Naive thymus-derived CD4-positive, alpha-beta T cell (primary cell): ENCODE measurements around the gene HRG. TPM values are rescaled to one million over a fixed set of nuclear protein-coding genes. Genes with fewer than 3 reads are reported as not detected.
"Not testable (repeated sequence)": the region's sequence is repeated elsewhere in the genome, so short reads cannot be mapped to it uniquely, and the experiment has no call there.

Experiments used
- ATAC-seq: fragments of 150-1000 bp; cut with Tn5 transposase; 2 replicates; pipeline ENCODE4 v1.10.0; 2021; ENCODE audit warnings: mild to moderate bottlenecking, moderate library complexity
- CTCF ChIA-PET: fragments of 350-600 bp; sonication (Branson Sonifier 250); formaldehyde crosslinking; loops from one replicate; lab custom pipeline; 2021; ENCODE audit warnings: antibody characterized with exemption; lab: Charles Lee
- POLR2A ChIA-PET: fragments of 350-600 bp; sonication (Branson Sonifier 250); formaldehyde crosslinking; loops from one replicate; lab custom pipeline; 2021; ENCODE audit warnings: antibody characterized with exemption, inconsistent platforms; lab: Charles Lee
- DNase-seq, 9 donors: peaks; one replicate each; pipeline versions ENCODE4 v3.0.0 to v3.0.0-alpha.2; 2020 to 2022; ENCODE audit warnings: mixed read lengths in 1 of 9
- H3K27ac ChIP-seq: one replicate; pipeline ENCODE4 v1.7.0; 2013; ENCODE audit warnings: mild to moderate bottlenecking, low read depth, low read length, moderate library complexity
- H3K27me3 ChIP-seq, 2 donors: one replicate each; pipeline ENCODE4 v1.7.0; 2013; ENCODE audit warnings: low read length in 2 of 2, mild to moderate bottlenecking in 2 of 2, moderate library complexity in 2 of 2; ENCODE audit not compliant: control insufficient read depth in 2 of 2, insufficient read depth in 2 of 2
- H3K36me3 ChIP-seq, 3 experiments: 1 replicate in 2 of 3; 2 replicates in 1 of 3; pipeline ENCODE4 v1.7.0; 2013; ENCODE audit warnings: low read length in 3 of 3, mild to moderate bottlenecking in 3 of 3, moderate library complexity in 1 of 3; ENCODE audit not compliant: insufficient read depth in 3 of 3, control insufficient read depth in 2 of 3
- H3K4me1 ChIP-seq, 2 donors: one replicate each; pipeline ENCODE4 v1.7.0; 2013; ENCODE audit warnings: low read length in 2 of 2, mild to moderate bottlenecking in 2 of 2, moderate library complexity in 1 of 2; ENCODE audit not compliant: control insufficient read depth in 2 of 2, insufficient read depth in 2 of 2
- H3K4me3 ChIP-seq: 2 replicates; pipeline ENCODE4 v1.7.0; 2013; ENCODE audit warnings: mild to moderate bottlenecking, low read length
- H3K9me3 ChIP-seq, 3 experiments: 1 replicate in 2 of 3; 2 replicates in 1 of 3; pipeline ENCODE4 v1.7.0; 2013; ENCODE audit warnings: low read length in 3 of 3; ENCODE audit not compliant: control insufficient read depth in 2 of 3
- H3K27ac Mint-ChIP-seq, 9 donors: one replicate each; pipeline ENCODE4 v1.8.0; 2020 to 2022; ENCODE audit warnings: mixed read lengths in 9 of 9, mild to moderate bottlenecking in 8 of 9, moderate library complexity in 5 of 9, inconsistent platforms in 2 of 9
- H3K27me3 Mint-ChIP-seq, 5 donors: one replicate each; pipeline ENCODE4 v1.8.0; 2021 to 2022; ENCODE audit warnings: mixed read lengths in 5 of 5, mild to moderate bottlenecking in 1 of 5
- H3K36me3 Mint-ChIP-seq, 5 donors: one replicate each; pipeline ENCODE4 v1.8.0; 2020 to 2022; ENCODE audit warnings: mixed read lengths in 5 of 5, mild to moderate bottlenecking in 3 of 5, inconsistent platforms in 1 of 5
- H3K4me1 Mint-ChIP-seq, 7 donors: one replicate each; pipeline ENCODE4 v1.8.0; 2020 to 2022; ENCODE audit warnings: mixed read lengths in 7 of 7, mild to moderate bottlenecking in 3 of 7, inconsistent platforms in 1 of 7
- H3K4me3 Mint-ChIP-seq, 10 donors: one replicate each; pipeline ENCODE4 v1.8.0; 2020 to 2022; ENCODE audit warnings: mild to moderate bottlenecking in 10 of 10, mixed read lengths in 10 of 10, moderate library complexity in 6 of 10, inconsistent platforms in 2 of 10
- H3K9me3 Mint-ChIP-seq, 11 donors: one replicate each; pipeline ENCODE4 v1.8.0; 2020 to 2022; ENCODE audit warnings: mixed read lengths in 11 of 11, mild to moderate bottlenecking in 4 of 11, inconsistent platforms in 1 of 11, moderate library complexity in 1 of 11
- intact Hi-C, 2 donors: fragments of 100-400 bp; cut with micrococcal nuclease; formaldehyde crosslinking; loops; one replicate each; pipeline ENCODE4 v1.15.1; 2023
- polyA plus RNA-seq, 2 donors: library from polyadenylated mRNA; unstranded; fragments of 300-500 nt; fragmentation: Illumina TruSeq; gene quantifications; one replicate each; pipeline ENCODE4 v1.2.3, GENCODE V29; 2021
- total RNA-seq, 6 experiments: library from RNA in 5 of 6; stranded (reverse) in 5 of 6; gene quantifications; 1 replicate in 5 of 6; 2 replicates in 1 of 6; pipeline ENCODE4 v1.2.3 and lab custom pipeline; 2021 to 2026

Gene HRG
- total and polyA plus RNA-seq, 7 experiments from 2014 or later, result not detected

DNA sequence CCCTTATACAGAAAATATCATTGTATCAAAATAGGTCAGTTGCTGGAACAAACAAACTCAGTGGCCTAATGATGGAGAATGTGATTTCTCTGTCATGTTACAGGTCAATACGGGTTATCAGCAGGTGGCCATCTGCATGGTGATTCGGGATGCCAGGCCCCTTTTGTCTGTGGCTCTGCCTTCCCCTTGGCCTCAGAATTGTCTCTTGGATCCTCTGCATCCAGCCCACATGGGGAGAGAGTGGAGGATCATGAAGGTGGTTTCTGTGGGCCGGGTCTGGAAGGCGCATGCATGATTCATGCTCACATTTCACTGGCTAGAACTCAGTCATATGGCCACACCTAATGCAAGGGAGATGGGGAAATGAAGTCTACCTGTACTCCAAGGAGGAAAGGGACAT, 44.9 kb downstream of the HRG start:
- H3K27ac Mint-ChIP-seq, H3K9me3 Mint-ChIP-seq, ATAC-seq, H3K9me3 ChIP-seq, H3K36me3 ChIP-seq, H3K4me1 ChIP-seq, POLR2A ChIA-PET, DNase-seq, H3K27me3 ChIP-seq, CTCF ChIA-PET, intact Hi-C loops, H3K4me3 ChIP-seq, H3K27ac ChIP-seq, H3K36me3 Mint-ChIP-seq, H3K4me3 Mint-ChIP-seq: not testable (repeated sequence)
- Mint-ChIP-seq H3K27me3 (peaks cover 23 to 40% (median 34%) of the 10 kb centered on the region in 5 donors), H3K4me1 (peaks cover 0 to 11% (median 3%) of the 10 kb centered on the region in 7 donors)

DNA sequence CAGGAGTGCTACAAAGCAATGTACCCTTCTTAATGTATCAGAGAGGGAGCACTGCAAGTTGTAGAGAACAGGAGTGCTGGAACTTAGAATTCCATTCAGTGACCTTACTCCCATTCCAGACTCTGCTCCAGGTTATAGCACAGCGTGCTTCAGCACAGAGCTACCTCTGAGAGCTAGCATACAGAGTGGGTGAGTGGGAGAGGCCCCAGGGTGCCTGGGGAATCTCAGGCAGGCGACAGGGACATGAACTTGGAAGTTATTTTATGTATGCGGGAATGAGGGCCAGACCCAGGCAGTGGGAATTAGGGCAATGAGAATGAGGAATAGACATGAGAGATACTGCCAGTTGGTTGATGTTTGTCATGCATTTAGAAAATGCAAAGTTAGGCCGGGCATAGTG, 47.7 kb downstream of the HRG start:
- DNase-seq, result no peak
- intact Hi-C loops, result no loop called here

DNA sequence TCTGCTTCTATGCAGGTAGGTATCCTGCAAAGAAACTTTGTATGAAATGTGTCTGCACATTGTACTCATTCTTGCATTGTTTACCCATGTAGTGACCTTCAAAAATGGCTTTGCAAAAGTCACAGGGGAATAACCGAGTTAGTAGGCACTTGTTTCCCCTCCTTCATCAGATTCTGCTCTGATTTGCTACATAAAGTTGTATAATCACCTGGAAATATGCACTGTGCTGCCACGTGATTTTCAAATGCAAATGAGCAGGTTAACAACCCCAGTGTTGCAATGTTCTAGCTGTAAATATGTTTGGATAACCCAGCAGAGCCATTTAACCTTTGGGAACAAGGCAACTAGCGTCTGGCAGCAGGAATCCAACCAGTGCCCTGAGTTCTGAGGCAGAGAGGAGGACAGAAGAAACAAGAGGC, 51.2 kb downstream of the HRG start, which contains the start of gene KNG1:
TSS of gene KNG1 (plus strand) at position 321 of the 419 bp plus-strand sequence. CDS start 184 bp downstream, outside the sequence.
- H3K4me1 ChIP-seq, result no peaks in the 10 kb centered on the region
- H3K4me3 ChIP-seq, result no peak within 1 kb of the TSS
- intact Hi-C loops, result no loop called here
- Mint-ChIP-seq H3K27ac (no peak within 1 kb of the TSS), H3K36me3 (no peaks in the 10 kb centered on the region), H3K9me3 (no peaks in the 10 kb centered on the region), H3K27me3 (peaks cover 0 to 11% (median 4%) of the 10 kb centered on the region in 5 donors), H3K4me1 (peaks cover 0 to 2% (median 0%) of the 10 kb centered on the region in 7 donors), H3K4me3 (no peak within 1 kb of the TSS)
- H3K27me3 ChIP-seq, result no peaks in the 10 kb centered on the region
- no peak within 1 kb of the TSS for H3K27ac ChIP-seq
- POLR2A ChIA-PET, result no interaction called here
- no peaks in the 10 kb centered on the region for H3K36me3 ChIP-seq
- DNase-seq, result no peak
- no peaks in the 10 kb centered on the region for H3K9me3 ChIP-seq
- no peak for ATAC-seq
- CTCF ChIA-PET, result no interaction called here

More for the DNA sequence above, 47.7 kb downstream of the HRG start:
- H3K36me3 Mint-ChIP-seq, result no peaks in the 10 kb centered on the region
- no peak overlapping the region for H3K27ac ChIP-seq
- no peak overlapping the region for H3K4me3 ChIP-seq
- H3K9me3 Mint-ChIP-seq, result no peaks in the 10 kb centered on the region
- no peaks in the 10 kb centered on the region for H3K36me3 ChIP-seq
- H3K27ac Mint-ChIP-seq, result no peak overlapping the region
- peaks cover 5 to 25% (median 11%) of the 10 kb centered on the region in 5 donors for H3K27me3 Mint-ChIP-seq
- no peaks in the 10 kb centered on the region for H3K27me3 ChIP-seq
- H3K4me3 Mint-ChIP-seq, result no peak overlapping the region
- H3K9me3 ChIP-seq, result no peaks in the 10 kb centered on the region
- no peak for ATAC-seq
- CTCF ChIA-PET, result no interaction called here
- no peaks in the 10 kb centered on the region for H3K4me1 ChIP-seq
- POLR2A ChIA-PET, result no interaction called here
- H3K4me1 Mint-ChIP-seq, result peaks cover 0 to 2% (median 0%) of the 10 kb centered on the region in 7 donors

DNA sequence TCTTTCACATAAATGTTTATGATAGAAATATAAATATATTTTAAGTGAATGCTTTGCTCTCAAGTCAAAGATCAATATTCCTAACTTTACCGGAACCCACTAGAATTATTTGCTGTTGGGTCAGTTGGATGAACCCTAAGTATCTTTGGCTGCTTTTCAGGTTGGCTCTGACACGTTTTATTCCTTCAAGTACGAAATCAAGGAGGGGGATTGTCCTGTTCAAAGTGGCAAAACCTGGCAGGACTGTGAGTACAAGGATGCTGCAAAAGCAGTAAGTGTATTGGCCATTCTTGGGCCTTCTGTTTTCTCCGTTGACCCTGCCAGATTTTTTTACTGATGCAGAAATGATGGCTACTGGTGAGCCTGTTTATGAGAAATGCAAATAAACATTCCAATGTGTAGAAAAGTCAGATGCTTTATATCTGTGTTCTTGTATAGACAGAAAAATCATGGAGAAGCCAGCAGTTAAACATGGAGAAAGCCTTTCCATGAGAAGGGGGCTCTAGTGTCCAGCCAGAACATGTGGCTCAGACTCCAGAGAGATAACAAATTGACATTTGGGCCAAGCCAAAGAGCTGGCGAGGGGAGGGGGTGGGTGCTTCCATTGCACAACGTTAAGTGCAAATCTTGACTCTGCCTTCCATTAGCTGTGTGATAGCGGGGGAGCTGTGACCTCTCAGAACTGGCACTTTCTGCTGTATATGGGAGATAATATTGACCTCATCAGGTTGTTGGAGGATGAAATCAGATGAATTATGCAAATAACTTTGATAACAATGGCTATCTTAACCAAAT, 54.3 kb downstream of the HRG start:
- Mint-ChIP-seq H3K27ac (peak overlapping the region in 1 of 9 donors; percentile 13), H3K4me3 (no peak overlapping the region), H3K36me3 (no peaks in the 10 kb centered on the region), H3K9me3 (no peaks in the 10 kb centered on the region), H3K4me1 (peaks cover 0 to 2% (median 0%) of the 10 kb centered on the region in 7 donors), H3K27me3 (peaks cover 0 to 8% (median 2%) of the 10 kb centered on the region in 5 donors)
- ChIA-PET POLR2A (no interaction called here), CTCF (interaction anchor here (0.6 kb wide), 1 partner anchor 500 kb away, joined by 3 read pairs; no protein-coding TSS in a partner anchor)
- H3K36me3 ChIP-seq, result no peaks in the 10 kb centered on the region
- DNase-seq, result no peak
- ATAC-seq, result no peak
- intact Hi-C loops, result no loop called here
- no peak overlapping the region for H3K4me3 ChIP-seq
- no peaks in the 10 kb centered on the region for H3K9me3 ChIP-seq
- H3K4me1 ChIP-seq, result no peaks in the 10 kb centered on the region
- no peak overlapping the region for H3K27ac ChIP-seq
- no peaks in the 10 kb centered on the region for H3K27me3 ChIP-seq

DNA sequence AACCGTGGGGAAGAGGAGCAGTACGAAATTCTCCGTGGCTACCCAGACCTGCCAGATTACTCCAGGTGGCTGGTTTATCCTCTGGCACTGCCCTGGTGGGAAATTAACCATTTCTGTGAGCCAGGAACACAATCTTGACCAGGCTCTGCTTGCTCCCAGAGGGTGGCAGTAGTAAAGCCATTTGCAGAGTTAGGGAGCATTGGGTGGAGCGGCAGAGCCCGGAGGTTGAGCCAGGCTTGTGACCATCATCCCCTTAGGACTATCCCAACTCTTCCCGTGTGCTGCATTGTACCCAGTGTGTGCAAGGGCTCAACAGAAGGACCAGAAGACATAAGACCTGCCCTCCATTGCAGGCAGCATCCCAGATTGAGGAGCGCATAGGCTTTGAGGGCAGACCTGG, 56.6 kb downstream of the HRG start:
- Histone ChIP-seq H3K36me3 (no peaks in the 10 kb centered on the region), H3K27me3 (no peaks in the 10 kb centered on the region), H3K9me3 (no peaks in the 10 kb centered on the region), H3K4me1 (no peaks in the 10 kb centered on the region), H3K27ac (no peak overlapping the region), H3K4me3 (no peak overlapping the region)
- Mint-ChIP-seq H3K4me3 (no peak overlapping the region), H3K36me3 (no peaks in the 10 kb centered on the region), H3K9me3 (no peaks in the 10 kb centered on the region), H3K27ac (no peak overlapping the region), H3K4me1 (peaks cover 0 to 2% (median 0%) of the 10 kb centered on the region in 7 donors), H3K27me3 (peaks cover 0 to 8% (median 4%) of the 10 kb centered on the region in 5 donors)
- POLR2A ChIA-PET, result no interaction called here
- CTCF ChIA-PET, result no interaction called here
- ATAC-seq (no peak), DNase-seq (no peak)
- intact Hi-C loops, result loop anchor here in 1 of 2 donors (2.0 kb wide), 1 partner anchor 98 kb away; no protein-coding TSS in a partner anchor

- DNase-seq (no peak), ATAC-seq (no peak)
- Histone ChIP-seq H3K4me1 (no peaks in the 10 kb centered on the region), H3K4me3 (no peak overlapping the region), H3K9me3 (no peaks in the 10 kb centered on the region), H3K27ac (no peak overlapping the region), H3K27me3 (peaks cover 0 to 2% of the 10 kb centered on the region in 2 donors), H3K36me3 (no peaks in the 10 kb centered on the region)
- Mint-ChIP-seq H3K27ac (no peak overlapping the region), H3K4me1 (no peaks in the 10 kb centered on the region), H3K4me3 (no peak overlapping the region), H3K9me3 (no peaks in the 10 kb centered on the region), H3K36me3 (no peaks in the 10 kb centered on the region), H3K27me3 (peaks cover 0 to 8% (median 4%) of the 10 kb centered on the region in 5 donors)
- CTCF ChIA-PET, result no interaction called here
- intact Hi-C loops, result no loop called here
- POLR2A ChIA-PET, result no interaction called here
These were observed 59.1 kb downstream of the HRG start for GRCh38 chr3:186724911-186725310.
